EL (cell line): ENCODE measurements around the gene PCSK6.

Experiments used
- DNase-seq: peaks from one replicate; pipeline ENCODE4 v3.0.0-alpha.2; 2016

The PCSK6 gene

GRCh38 chr15:101267320-101268104 is 222.0 kb downstream of the PCSK6 start:
- peak; percentile 87 for DNase-seq

GRCh38 chr15:101266787-101267186 is 222.7 kb downstream of the PCSK6 start:
- no peak for DNase-seq

GRCh38 chr15:101266034-101266433 is 223.5 kb downstream of the PCSK6 start:
- peak; percentile 35 for DNase-seq

- DNase-seq = no peak
These were observed 224.4 kb downstream of the PCSK6 start for GRCh38 chr15:101264911-101265641.

- DNase-seq = peak; percentile 35
These were observed 225.5 kb downstream of the PCSK6 start for GRCh38 chr15:101264011-101264410.

- DNase-seq = no peak
These were observed 227.0 kb downstream of the PCSK6 start for GRCh38 chr15:101262551-101262950.

- DNase-seq = peak; percentile 68
These were observed 231.0 kb downstream of the PCSK6 start for GRCh38 chr15:101258238-101259144.

GRCh38 chr15:101256757-101257156 is 232.8 kb downstream of the PCSK6 start:
- DNase-seq = no peak

GRCh38 chr15:101255615-101256241 is 233.8 kb downstream of the PCSK6 start:
- DNase-seq = no peak

- no peak for DNase-seq
These were observed 234.5 kb downstream of the PCSK6 start for GRCh38 chr15:101255051-101255395.

- no peak for DNase-seq
These were observed 235.1 kb downstream of the PCSK6 start for GRCh38 chr15:101254157-101255050.
